ENCODE measurements around the gene ZDHHC7.
"Not testable (repeated sequence)": the region's sequence is repeated elsewhere in the genome, so short reads cannot be mapped to it uniquely, and the experiment has no call there.

The ZDHHC7 gene

DNA sequence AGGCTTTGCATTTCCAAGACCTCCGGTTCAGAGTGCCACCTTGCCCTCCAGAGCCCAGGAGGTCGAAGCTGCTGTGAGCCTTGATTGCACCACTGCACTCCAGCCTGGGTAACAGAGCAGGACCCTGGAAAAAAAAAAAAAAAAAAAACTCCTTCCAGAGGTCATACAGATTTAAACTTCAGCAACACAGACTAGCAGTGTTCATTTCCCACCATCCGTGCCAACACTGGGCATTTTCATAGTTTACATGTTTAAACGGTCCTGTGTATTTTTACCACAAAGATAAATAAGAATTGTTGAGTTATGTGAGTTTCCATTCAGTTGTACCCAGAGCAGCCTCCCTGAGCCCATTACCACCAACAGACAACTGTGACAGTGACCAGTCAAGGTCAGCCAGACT is 50.4 kb downstream of the ZDHHC7 start:
- no peak for DNase-seq

DNA sequence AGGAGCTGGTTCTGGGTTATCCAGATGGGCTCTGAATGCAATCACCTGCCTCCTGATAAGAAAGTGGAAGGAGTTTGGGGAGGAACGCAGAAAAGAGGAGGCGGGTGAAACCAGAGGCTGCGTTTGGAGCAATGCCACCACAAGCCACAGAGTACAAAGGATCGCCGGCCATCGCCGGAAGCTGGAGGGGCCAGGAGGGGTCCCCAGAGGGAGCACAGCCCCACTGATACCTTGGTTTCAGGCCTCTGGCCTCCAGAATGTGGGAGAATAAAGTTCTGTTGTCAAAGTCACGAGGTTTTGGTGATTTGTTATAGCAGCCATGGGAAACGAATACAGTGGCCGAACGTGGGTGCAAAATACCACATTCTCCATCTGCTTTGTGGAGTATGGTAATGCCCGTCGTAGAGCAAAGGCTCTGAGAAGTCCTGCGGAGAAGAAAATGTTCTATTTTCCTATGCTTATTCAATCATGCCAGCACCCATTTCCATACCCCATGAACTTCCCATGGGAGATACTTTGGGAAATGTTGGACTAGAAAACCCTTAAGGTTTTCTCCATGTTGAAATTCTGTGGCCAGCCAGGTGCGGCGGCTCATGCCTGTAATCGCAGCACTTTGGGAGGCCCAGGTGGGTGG is 51.4 kb downstream of the ZDHHC7 start:
- no peak for DNase-seq

DNA sequence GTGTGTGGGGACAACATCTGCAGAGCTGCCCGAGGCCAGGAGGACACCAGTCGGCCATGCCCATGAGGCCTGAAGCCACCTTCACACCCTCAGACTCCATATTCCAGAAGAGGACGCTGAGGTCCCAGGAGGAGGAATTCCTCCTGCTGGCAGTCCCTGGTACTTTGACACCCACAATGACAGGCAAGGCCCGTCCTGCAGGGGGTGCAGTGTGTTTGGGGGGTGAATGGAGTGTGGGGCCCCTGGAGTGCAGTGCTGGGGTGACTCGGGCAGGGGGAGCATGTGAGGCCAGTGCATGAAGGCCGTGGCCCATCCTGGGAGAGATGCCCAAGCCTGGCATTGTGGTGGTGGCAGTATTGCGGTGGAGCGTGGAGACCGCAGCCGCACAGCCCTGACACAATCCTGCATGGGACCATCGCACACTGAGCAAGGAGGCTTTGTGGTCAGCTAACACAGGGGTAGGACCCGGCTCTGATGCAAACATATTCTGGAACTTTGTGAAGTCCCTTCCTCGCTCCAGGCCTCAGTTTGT is 52.2 kb downstream of the ZDHHC7 start:
- DNase-seq = no peak

DNA sequence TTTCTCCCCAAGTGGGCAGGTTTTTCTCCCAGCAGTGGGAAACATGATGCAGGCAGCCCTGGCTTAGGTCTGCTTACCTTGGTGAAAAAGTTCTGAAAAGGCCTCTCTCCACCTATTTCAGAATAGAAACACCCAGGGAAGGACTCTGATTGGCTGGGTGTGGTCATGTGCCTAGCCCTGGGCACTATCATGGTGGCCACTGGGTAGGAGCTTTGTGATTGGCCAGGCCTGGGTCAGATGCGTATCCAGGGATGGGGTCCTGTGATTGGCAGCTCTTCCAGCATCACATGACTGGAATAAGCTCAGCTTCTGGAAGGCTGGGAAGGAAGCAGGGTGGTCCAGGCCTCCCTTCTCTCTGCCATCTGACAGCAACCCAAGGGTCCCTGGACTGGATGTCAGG is 53.5 kb downstream of the ZDHHC7 start:
- DNase-seq = no peak

DNA sequence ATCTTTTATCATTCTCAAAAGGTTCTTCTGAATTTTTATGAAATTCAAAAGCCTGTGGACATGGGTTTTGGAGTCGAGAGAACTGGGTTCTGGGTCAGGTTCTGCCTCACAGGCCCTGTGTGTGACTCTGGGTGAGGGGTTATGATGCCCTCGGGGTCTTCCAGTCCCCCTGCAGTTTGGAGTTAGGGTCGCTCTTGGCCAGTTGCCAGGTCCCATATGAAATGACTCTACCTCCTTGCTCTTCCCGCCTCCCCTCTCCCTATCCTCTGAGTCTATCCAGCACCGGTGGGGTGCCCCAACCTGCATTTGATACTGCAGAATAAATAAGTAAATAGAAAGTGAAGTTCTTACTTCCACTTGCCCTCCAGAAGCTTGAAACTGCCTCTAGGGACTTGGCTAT is 54.1 kb downstream of the ZDHHC7 start:
- DNase-seq = no peak

DNA sequence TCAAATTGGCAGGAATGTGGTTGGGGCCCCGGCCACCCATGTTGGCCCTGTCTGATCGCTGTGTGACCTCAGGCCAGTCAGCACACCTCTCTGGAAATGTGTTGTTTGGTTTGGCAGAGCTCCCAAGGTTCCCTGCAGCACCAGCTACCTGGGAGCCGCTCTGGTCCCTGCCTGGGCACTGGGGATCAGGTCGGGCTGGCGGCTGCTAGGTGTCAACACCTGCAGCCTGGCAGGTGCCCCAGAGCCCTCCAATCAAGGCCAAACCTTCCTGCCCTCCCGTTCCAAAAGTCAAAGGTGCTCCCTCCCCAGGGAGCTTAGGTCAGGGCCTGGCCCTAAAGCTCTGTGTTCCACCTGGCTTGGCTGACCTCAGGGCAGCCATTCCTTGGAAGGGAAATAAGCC is 55.9 kb downstream of the ZDHHC7 start:
- DNase-seq = no peak

DNA sequence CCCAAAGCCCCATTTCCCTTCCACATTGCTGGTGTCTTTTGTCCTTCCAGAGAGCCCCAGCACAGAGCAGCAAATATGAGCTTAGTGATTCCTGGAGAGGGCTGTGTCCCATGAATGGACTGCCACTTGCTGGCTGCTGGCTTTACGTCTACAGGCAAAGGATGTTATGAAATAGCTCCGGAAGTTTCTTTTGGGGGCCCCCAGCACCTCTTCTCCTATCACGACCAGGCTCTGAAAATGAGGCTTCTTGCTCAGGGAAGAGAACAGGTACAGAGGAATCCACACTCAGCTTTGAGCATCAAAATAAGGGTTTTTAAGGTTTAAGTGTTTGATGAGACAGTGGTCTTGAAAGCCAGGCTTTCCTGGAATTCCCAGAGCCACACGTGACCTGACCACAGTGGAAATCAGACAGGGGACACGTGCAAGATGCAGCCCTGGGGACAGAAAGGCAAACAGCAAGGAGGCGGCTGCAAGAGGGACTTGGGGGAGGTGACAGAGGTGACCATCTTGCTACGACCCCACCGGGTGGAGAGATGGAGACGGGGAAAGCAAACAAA is 58.1 kb downstream of the ZDHHC7 start:
- peak in 1 of 2 donors; percentile 12 for DNase-seq

DNA sequence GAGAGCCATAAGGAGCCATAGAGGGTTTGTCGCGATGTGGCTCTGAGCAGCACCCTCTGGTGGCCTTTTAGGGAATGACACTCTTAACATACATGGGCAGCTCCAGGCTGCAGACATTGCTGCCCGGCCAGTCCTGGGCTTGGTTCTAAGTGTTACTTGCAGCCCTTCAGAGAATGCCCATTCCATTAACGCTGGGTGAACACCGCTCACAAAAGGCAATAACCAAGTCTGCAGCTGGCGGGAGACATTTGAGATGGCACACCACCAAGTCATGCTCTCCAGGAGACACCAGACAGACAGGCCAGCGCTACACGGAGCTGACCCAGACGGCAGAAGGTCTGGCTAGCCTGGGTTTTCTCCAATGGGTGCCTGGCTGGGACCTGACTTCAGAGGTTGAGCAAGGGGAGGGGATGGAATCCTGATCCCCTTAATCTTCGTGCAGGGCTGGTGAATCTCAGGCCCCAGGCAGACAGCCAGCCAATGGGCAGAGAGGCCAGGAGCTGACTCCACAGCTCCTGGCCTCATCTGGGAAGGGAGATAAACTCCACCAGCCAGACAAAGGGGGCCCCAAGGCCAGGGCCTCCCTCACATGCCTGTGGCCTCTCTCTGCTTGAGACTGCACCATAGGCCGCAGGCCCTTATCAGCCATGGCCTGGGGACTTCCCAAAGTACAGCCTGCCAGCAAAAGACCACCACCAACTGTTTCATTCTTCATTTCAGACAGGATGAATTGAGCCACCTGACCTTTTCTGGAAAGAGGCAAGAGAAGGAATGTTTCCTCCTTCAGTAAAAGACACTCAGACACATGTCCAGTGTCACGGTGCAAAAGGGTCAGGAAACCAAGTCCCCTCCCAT is 58.8 kb downstream of the ZDHHC7 start:
- peak; percentile 18 to 54 for DNase-seq

DNA sequence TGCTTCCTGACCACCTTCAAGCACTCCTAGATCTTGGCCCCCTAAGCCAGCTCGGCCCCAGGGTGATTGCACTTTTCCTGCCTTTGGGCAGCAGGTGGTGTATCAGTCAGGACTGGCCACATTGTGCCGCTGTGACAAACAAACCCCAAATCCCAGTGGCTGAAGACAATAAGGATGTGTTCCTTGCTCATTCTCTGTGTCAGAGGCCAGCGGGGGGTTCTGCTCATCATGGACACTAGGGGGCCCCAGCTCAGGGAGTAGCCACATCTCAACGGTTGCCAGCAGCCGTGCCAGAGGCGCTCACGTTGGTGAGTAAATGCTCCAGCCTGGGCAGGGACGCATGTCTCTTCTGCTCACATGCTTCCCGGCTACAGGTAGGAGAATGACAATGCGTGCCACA is 60.4 kb downstream of the ZDHHC7 start:
- peak in 1 of 2 donors; percentile 27 for DNase-seq

DNA sequence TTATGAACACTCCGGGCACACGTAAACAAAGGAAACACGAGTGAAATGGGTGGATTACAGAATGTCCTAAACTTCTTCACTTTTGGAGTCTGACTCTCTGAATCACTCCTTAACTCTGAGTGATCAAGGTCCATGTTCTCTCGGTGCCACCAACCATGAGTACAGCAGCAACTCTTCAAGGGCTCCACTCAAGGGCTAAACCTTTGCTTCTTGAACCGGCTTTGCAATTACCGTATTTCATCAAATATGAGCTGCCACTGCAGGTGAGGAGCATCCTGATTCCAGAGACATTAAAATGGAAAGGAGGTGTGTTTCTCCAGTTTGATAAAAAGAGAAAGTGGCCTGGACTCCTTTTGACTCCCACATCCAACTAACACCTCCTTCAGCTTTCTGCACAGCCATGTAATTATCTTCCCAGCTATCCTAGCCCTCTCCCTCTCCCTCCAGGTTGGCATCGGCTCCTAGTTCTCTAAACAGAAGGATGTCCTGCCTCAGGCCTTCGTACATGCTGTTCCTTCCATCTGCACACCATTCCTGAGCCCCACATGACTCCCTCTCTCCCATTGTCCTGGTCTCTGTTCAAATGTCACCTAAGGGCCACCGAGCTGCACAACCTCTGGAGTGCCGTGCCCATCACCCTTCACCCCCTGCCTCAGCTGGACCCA is 61.4 kb downstream of the ZDHHC7 start:
- DNase-seq = no peak

DNA sequence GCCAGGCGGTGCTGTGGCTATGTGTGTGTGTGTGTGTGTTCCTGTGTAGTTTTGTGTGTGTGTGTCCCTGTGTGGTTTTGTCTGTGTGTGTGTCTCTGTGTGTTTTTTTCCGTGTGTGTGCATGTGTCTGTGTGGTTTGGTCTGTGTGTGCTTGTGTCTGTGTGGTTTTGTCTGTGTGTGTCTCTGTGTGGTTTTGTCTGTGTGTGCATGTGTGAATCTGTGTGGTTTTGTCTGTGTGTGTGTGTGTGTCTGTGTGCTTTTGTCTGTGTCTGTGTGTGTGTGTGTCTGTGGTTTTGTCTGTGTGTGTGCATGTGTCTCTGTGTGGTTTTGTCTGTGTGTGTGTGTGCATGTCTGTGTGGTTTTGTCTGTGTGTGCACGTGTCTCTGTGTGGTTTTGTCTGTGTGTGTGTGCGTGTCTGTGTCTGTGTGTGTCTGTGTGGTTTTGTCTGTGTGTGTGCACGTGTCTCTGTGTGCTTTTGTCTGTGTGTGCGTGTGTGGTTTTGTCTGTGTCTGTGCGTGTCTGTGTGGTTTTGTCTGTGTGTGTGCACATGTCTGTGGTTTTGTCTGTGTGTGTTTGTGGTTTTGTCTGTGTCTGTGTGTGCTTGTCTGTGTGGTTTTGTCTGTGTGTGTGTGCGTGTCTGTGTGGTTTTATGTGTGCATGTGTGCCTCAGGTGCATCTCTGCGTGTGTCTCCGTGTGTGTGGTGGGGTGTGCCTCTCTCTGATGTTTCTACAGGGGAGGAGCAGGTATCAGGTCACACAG is 62.3 kb downstream of the ZDHHC7 start:
- no peak for DNase-seq

DNA sequence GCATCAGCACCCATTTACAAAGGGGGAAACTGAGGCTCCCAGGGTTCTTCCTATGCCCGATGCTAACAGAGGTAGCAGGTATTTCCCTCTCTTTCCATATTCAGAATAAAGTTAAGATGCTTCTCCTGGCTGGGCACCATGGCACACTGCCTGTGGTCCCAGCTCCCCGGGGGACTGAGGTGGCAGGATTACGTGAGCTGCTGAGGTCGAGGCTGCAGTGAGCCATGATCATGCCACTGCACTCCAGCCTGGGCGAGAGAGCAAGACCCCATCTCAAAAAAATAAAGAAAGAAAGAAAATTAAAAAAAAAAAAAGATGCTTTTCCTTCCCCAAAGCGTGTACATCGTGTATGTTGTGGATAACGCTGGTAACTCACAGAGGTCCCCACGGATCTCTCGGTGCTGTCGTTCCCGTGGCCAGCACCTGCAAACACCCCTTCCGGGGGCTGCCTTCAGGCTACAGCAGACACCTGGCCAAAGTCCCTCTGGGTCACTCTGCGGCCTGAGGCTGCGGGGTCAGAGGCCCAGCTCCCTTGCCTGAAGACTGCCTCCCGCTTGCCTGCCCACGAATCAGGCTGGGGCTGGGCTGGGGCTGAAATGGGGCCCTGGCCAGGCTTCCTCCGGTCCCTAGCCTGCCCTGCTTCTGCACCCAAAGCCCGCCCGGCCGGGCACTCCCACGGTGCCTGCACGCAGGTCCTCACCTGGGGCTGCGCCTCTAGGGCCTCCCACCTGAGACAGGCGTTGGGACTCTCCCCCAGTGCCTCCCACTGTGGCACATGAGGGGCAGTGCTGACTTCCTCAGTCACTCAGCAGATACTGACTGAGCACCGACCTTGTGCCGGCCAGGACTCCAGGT is 63.1 kb downstream of the ZDHHC7 start:
- DNase-seq = no peak

DNA sequence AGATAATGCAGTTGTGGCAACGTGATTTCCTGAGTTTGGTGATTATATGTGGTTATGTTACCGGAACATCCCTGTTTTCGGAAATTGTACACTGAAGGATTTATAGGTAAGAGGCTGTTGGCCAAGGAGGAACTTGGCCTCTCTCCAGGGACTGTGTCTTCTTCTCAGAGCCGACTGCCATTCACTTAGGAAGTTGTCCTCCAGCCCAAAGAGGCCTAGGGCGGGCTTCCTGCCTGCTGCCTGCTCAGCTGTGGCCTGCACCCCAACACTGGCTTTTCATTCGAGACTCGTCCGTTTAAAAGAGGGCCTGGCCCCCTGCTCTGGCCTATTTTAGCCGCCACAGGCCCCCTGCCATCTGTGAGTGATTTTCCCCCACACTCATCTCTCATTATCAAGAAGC is 64.3 kb downstream of the ZDHHC7 start:
- peak in 1 of 2 donors; percentile 74 for DNase-seq

DNA sequence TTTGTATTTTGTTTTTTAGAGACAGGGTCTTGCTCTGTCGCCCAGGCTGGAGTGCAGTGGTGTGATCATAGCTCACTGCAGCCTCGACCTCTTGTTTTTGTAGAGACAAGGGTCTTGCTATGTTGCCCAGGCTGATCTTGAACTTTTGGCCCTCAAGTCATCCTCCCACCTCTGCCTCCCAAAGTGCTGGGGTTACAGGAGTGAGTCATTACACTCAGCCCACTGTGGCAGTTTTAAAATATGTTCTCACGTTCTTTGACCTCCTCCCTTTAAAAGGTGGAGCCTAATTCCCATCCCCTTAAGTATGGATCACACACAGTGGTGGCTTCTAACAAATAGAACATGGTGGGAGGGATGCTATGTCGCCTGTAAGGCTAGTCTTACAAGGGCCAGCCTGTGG is 67.7 kb downstream of the ZDHHC7 start:
- DNase-seq = no peak

DNA sequence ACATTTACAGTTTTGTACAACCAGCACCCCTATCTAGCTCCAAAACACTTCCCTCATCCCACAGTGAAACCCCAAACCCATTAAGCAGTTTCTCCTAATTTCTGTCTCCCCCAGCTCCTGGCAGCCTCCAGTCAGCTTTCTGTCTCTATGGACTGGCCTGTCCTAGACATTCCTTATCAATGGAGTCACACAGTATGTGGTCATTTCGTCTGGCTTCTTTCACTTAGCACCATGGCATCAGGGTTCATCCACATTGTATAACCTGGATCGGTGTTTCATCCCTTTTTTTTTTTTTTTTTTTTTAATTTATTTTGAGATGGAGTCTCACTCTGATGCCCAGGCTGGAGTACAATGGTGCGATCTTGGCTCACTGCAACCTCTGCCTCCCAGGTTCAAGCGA is 68.5 kb downstream of the ZDHHC7 start:
- DNase-seq = no peak

DNA sequence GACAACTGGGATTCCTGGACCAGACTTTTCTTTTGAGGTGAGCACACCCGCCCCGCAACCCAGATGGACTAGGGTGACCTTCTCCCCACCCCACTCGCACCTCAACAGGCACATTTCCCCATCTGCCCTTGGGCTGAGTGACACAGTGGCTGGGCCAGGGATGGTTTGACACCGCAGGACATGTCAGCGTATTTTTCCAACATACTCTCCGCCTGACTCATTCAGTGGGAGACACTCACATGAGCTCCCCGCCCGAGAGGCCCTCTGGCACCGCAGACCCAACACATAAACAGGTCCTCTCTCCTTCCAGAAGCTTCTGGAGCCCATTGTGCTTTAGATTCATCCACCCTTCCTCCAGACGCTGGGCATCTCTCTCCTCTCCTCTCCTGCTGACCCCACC is 69.4 kb downstream of the ZDHHC7 start:
- DNase-seq = no peak

DNA sequence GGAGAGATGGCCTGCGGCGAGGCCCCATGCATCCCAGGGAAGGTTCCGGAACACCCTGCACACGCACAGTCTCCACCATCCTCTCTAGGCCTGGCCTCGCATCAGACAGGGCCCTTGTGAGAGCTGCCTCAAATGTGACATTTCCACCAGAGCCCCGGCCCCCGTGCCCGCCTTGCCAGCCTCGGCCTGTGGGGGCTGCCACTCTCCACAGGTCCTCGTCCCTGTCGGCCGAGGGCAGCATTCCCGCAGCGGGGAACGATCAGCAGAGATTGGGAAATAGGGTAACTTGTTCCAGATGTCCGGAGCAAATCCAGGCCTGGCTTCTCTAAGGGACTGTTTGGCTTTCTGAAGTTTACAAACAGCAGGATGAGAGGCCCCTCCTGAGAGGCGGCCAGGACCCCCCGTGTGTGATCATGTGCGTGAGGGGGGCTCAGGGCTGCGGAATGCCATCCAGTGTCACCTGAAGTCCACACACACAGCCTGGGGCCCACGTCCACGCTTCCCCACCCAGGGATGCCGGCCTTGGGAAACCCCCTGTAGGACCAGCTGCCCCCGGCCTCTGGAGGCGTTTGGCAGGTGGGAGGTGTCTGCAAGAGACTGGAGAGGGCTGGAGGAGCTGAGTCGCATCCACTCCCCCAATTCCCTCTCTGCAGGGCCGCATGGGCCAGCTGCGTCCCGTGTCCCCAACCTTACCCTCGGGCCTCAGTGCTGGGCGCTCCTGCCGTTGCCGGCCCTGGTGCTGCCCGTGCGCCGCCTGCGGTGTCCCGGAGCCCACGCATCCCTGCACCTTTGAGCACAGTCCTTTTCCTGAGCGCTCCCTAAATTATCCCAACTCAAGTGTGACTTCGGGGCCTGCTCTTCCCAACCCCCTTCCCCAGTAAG is 70.4 kb downstream of the ZDHHC7 start:
- no peak for DNase-seq

DNA sequence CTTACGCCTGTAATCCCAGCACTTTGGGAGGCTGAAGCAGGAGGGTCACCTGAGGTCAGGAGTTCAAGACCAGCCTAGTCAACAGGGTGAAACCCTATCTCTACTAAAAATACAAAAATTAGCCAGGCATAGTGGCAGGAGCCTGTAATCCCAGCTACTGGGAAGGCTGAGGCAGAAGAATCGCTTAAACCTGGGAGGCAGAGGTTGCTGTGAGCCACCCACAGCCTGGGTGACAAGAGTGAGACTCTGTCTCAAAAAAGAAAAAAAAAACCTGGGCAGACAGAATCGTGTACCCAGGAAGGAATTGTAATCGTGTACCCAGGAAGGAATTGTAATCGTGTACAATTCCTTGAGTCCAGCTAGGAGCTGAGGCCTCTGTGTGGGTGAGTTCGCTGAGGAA is 72.7 kb downstream of the ZDHHC7 start:
- DNase-seq = not testable (repeated sequence)

DNA sequence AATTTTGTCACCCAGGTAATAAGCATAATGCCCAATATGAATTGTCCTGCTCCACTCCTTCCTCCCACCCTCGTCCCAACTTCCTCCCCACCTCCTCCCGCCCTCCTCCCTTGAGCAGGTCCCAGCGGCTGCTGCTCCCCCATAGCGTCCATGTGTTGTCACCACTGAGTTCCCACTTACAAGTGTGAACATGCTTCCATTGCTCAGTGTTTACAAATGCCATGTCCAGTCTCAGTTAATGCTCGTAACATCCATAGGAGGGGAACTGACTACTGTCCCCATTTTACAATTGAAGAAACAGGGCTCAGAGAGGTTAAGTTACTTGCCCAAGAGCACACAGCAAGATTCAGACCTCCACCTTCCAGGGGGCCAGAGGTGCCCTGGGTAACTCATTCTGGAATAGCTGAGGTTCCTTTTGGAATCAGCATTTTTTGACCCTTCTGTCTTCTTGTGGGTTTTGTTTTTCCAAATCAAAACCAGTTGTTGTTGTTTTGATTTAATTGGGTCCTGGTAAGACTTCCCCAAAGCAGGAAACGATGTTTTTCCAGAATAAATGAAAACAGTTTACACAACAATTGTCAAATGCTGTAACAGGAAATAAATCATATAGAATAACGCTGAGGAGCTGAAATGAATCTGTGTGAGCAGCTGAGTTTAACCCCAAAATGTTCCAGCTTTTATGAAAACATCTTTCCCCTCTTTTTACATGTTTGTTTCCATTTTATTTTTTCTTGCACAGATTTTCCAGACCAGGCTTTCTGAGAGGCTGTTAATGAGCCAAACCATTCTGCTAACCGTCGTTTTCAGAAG is 73.9 kb downstream of the ZDHHC7 start:
- DNase-seq = no peak
